Glutamatergic neuron (in vitro differentiated cells): ENCODE results near the gene OVOL2. TPM values are rescaled to one million over a fixed set of nuclear protein-coding genes. Genes with fewer than 3 reads are reported as not detected.

Source experiments
- DNase-seq: peaks from one replicate; pipeline ENCODE4 v3.0.0; 2022
- H3K27ac Mint-ChIP-seq: one replicate; pipeline ENCODE4 v1.8.0; 2020; ENCODE audit warnings: mild to moderate bottlenecking, mixed read lengths, inconsistent platforms; ENCODE audit not compliant: unreplicated experiment
- H3K27me3 Mint-ChIP-seq: one replicate; pipeline ENCODE4 v1.8.0; 2020; ENCODE audit warnings: mild to moderate bottlenecking, moderate library complexity, mixed read lengths, inconsistent platforms; ENCODE audit not compliant: unreplicated experiment
- H3K36me3 Mint-ChIP-seq: one replicate; pipeline ENCODE4 v1.8.0; 2020; ENCODE audit warnings: mild to moderate bottlenecking, mixed read lengths, inconsistent platforms; ENCODE audit not compliant: unreplicated experiment
- H3K4me1 Mint-ChIP-seq: one replicate; pipeline ENCODE4 v1.8.0; 2020; ENCODE audit warnings: mild to moderate bottlenecking, low read depth, mixed read lengths, inconsistent platforms; ENCODE audit not compliant: unreplicated experiment
- H3K4me3 Mint-ChIP-seq: one replicate; pipeline ENCODE4 v1.8.0; 2020; ENCODE audit warnings: mild to moderate bottlenecking, mixed read lengths, inconsistent platforms; ENCODE audit not compliant: unreplicated experiment
- H3K9me3 Mint-ChIP-seq: one replicate; pipeline ENCODE4 v1.8.0; 2020; ENCODE audit warnings: mild to moderate bottlenecking, moderate library complexity, mixed read lengths, inconsistent platforms; ENCODE audit not compliant: unreplicated experiment
- total RNA-seq: library from RNA; stranded (reverse); fragmentation: NEBNext Ultra II Directional; extraction: Animal tissue kit (Norgen Biotek cat#: 25700); gene quantifications from one replicate; pipeline ENCODE4 v1.2.1, GENCODE V29; 2021; ENCODE audit not compliant: unreplicated experiment
- TF ChIP-seq, protein P1 (sequence below): fragments of 200-600 bp; sonication (generic); IDR thresholded peaks from one replicate; pipeline ENCODE4 v1.5.0; 2021; ENCODE audit not compliant: partially characterized antibody, unreplicated experiment

The OVOL2 gene
- total RNA-seq, 1 donor from 2014 or later, result not detected

DNA sequence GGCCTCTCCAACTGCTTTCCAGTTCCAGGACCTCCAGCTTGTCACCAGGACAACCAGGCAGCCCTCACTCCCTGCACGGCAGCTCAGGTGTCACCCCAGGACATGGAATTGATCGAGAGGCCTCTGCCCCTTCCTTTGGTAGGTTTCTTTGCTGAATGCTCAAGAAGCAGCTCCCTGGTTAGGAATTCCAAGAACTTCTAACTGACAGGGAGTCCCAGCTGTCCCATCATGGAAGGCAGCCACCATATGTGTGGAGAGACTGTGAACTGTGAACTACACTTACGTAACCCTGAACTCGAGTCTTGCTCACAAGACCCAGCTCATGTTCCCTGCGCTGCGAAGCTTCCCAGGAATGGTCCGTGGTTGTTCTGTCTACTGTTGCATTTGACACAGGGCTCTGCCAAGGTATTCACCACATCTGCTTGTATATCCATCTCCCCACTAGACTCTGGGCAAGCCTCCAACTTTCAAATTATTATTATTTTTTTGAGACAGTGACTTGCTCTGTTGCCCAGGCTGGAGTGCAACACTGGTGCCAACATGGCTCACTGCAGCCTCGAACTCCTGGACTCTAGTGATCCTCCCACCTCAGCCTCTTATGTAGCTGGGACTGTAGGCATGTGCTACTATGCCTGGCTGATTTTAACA lies 53.2 kb downstream of the OVOL2 start:
- H3K4me1 Mint-ChIP-seq, result peaks cover 2% of the 10 kb centered on the region
- TF ChIP-seq, protein P1, sequence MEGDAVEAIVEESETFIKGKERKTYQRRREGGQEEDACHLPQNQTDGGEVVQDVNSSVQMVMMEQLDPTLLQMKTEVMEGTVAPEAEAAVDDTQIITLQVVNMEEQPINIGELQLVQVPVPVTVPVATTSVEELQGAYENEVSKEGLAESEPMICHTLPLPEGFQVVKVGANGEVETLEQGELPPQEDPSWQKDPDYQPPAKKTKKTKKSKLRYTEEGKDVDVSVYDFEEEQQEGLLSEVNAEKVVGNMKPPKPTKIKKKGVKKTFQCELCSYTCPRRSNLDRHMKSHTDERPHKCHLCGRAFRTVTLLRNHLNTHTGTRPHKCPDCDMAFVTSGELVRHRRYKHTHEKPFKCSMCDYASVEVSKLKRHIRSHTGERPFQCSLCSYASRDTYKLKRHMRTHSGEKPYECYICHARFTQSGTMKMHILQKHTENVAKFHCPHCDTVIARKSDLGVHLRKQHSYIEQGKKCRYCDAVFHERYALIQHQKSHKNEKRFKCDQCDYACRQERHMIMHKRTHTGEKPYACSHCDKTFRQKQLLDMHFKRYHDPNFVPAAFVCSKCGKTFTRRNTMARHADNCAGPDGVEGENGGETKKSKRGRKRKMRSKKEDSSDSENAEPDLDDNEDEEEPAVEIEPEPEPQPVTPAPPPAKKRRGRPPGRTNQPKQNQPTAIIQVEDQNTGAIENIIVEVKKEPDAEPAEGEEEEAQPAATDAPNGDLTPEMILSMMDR, result no peak
- H3K9me3 Mint-ChIP-seq, result no peaks in the 10 kb centered on the region
- peaks cover 6% of the 10 kb centered on the region for H3K27me3 Mint-ChIP-seq
- H3K36me3 Mint-ChIP-seq, result no peaks in the 10 kb centered on the region
- H3K4me3 Mint-ChIP-seq, result no peak overlapping the region
- H3K27ac Mint-ChIP-seq, result no peak overlapping the region
- no peak for DNase-seq

DNA sequence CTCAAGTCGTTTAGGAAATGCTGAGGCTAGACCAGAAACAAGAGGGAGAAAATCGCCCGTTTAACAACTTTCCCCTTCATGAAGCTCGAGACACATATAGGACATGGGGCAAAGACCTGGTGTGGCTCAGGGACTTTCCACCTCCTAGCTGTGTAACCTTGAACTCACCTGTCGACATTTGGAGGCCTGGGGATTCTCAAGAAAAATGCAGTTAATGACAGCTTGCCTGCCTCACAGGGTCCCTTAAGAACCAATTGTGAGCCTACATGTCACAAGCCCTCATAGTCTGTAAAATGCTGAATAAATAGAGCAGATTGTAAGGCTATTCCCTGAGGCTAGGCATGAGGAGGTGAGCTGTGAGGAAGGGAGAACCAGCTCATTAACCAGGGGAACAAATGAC lies 53.8 kb downstream of the OVOL2 start:
- Mint-ChIP-seq H3K4me3 (no peak overlapping the region), H3K4me1 (peaks cover under 1% of the 10 kb centered on the region), H3K9me3 (no peaks in the 10 kb centered on the region), H3K27ac (no peak overlapping the region), H3K36me3 (no peaks in the 10 kb centered on the region), H3K27me3 (peaks cover 6% of the 10 kb centered on the region)
- no peak for DNase-seq
- TF ChIP-seq, protein P1, result no peak

DNA sequence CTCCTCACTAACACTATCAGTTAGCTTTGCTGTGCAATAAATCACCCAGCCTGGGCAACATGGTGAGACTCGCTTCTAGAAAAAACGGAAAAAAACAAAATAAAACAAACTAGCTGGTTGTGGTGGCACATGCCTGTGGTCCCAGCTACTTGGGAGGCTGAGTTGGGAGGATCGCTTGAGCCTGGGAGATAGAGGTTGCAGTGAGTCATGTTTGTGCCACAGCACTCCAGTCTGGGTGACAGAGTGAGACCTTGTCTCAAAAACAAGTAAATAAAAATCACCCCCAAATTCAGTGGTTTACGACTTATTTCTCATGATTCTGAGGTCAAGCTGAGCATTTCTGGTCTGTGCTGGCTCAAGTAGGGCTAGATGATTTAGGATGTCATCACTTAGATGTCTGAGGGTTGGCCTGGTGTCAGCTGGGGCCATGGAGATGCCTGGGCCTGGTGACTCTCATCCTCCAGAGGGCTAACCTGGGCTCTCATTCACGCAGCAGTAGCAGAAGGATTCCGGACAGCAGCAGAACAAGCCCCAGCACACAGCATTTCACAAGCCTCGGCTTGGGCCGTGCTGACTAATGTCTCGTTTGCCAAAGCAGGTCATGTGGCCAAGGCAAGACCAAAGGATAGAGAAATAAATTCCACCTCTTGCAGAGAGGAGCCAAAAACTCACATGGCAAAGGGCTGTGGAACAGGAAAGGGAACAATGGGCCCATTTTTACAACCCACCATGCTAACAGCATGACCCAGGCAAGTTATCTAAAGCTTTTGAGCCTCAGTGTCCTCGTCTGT lies 56.4 kb downstream of the OVOL2 start:
- Mint-ChIP-seq H3K4me1 (peaks cover 2% of the 10 kb centered on the region), H3K27me3 (peaks cover 6% of the 10 kb centered on the region), H3K27ac (no peak overlapping the region), H3K4me3 (no peak overlapping the region), H3K36me3 (no peaks in the 10 kb centered on the region), H3K9me3 (no peaks in the 10 kb centered on the region)
- no peak for DNase-seq
- TF ChIP-seq, protein P1, result no peak

DNA sequence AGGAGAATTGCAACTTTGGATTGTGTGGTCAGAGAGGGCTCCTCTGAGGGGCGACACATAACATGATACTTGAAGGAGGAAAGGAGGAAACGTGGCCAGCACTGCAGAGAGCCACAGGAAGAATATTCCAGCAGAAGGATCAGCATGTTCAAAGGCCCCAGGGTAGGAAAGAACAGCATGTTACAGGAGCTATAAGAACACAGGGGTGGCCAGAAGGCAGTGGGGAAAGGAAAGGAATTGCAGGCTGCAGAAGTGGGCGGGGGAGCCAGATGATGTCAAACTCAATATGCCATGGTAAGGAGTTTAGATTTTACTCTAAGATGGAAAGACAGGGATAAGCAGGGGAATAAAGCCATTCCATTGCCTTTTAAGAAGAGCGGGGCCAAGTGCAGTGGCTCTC lies 58.1 kb downstream of the OVOL2 start:
- DNase-seq, result no peak
- Mint-ChIP-seq H3K4me3 (no peak overlapping the region), H3K27me3 (peaks cover 3% of the 10 kb centered on the region), H3K36me3 (no peaks in the 10 kb centered on the region), H3K4me1 (peaks cover 3% of the 10 kb centered on the region), H3K9me3 (no peaks in the 10 kb centered on the region), H3K27ac (no peak overlapping the region)
- TF ChIP-seq, protein P1, result no peak

DNA sequence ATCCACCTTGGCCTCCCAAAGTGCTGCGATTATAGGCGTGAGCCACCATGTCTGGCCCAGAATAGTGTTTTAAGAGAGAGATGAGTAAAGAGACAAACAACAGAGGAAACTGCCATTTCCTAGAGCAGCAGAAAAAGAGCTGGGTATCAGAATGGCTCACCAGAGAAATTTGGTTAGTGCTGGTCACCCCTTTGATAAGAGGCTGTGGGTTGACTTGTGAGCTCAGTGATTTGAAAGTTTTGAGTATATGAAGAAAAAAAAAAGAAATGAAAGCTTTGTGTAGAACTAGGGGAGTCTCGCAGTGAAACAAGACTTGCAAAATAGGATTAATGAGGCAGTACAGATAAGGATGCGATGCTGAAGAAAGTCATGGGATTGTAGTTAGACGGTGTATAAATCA lies 59.3 kb downstream of the OVOL2 start:
- TF ChIP-seq, protein P1, result no peak
- peaks cover 3% of the 10 kb centered on the region for H3K4me1 Mint-ChIP-seq

More for the DNA sequence above, 59.3 kb downstream of the OVOL2 start:
- no peak for DNase-seq
- H3K36me3 Mint-ChIP-seq, result no peaks in the 10 kb centered on the region
- no peak overlapping the region for H3K4me3 Mint-ChIP-seq
- no peaks in the 10 kb centered on the region for H3K9me3 Mint-ChIP-seq
- H3K27me3 Mint-ChIP-seq, result peaks cover 3% of the 10 kb centered on the region
- H3K27ac Mint-ChIP-seq, result no peak overlapping the region
